ENCODE data around the gene MAGI2. TPM values are rescaled to one million over a fixed set of nuclear protein-coding genes. Genes with fewer than 3 reads are reported as not detected.

MAGI2 gene
- polyA plus RNA-seq, 3 donors, result 0.03 to 0.11 TPM; not detected in 1

GRCh38 chr7:78072201-78072590 is 1381.3 kb downstream of the MAGI2 start:
- TF ChIP-seq, protein P1, sequence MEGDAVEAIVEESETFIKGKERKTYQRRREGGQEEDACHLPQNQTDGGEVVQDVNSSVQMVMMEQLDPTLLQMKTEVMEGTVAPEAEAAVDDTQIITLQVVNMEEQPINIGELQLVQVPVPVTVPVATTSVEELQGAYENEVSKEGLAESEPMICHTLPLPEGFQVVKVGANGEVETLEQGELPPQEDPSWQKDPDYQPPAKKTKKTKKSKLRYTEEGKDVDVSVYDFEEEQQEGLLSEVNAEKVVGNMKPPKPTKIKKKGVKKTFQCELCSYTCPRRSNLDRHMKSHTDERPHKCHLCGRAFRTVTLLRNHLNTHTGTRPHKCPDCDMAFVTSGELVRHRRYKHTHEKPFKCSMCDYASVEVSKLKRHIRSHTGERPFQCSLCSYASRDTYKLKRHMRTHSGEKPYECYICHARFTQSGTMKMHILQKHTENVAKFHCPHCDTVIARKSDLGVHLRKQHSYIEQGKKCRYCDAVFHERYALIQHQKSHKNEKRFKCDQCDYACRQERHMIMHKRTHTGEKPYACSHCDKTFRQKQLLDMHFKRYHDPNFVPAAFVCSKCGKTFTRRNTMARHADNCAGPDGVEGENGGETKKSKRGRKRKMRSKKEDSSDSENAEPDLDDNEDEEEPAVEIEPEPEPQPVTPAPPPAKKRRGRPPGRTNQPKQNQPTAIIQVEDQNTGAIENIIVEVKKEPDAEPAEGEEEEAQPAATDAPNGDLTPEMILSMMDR (IDR thresholded peaks at IDR 0.05), result no peak
- Mint-ChIP-seq H3K4me3 (no peak overlapping the region), H3K9me3 (peaks cover 0 to 3% (median 0%) of the 10 kb centered on the region in 7 donors), H3K4me1 (no peaks in the 10 kb centered on the region), H3K27me3 (ENCODE audit: low read depth in 3 of 3) (peaks cover 0 to 5% (median 0%) of the 10 kb centered on the region in 3 donors), H3K27ac (no peak overlapping the region), H3K36me3 (no peaks in the 10 kb centered on the region)
- Histone ChIP-seq H3K4me2 (replicated peaks; ENCODE audit: extremely low read depth, low read length, poor library complexity, severe bottlenecking) (no peak overlapping the region), H3K4me1 (ENCODE audit: control insufficient read depth in 1 of 2, insufficient read depth in 2 of 2, low read length in 2 of 2) (no peaks in the 10 kb centered on the region), H3K79me2 (ENCODE audit: insufficient read depth, low read length) (no peaks in the 10 kb centered on the region), H3K36me3 (replicated peaks in 1 of 2; ENCODE audit: control insufficient read depth in 1 of 2, insufficient read depth in 2 of 2, low read length in 2 of 2) (no peaks in the 10 kb centered on the region), H3K9ac (ENCODE audit: insufficient read depth, low read length, poor library complexity, severe bottlenecking) (no peak overlapping the region), H2AFZ (ENCODE audit: insufficient read depth, low read depth, low read length, poor library complexity, severe bottlenecking) (no peak overlapping the region), H3K9me3 (replicated peaks in 1 of 2; ENCODE audit: control insufficient read depth in 1 of 2, insufficient read depth in 1 of 2, low read length in 2 of 2) (no peaks in the 10 kb centered on the region), H3K4me3 (replicated peaks in 1 of 3; ENCODE audit: low read depth in 2 of 3, low read length in 3 of 3) (no peak overlapping the region), H3K27me3 (ENCODE audit: control insufficient read depth in 2 of 2, insufficient read depth in 2 of 2, low read length in 2 of 2) (no peaks in the 10 kb centered on the region), H3K27ac (ENCODE audit: low read depth in 1 of 2, low read length in 2 of 2) (no peak overlapping the region), H4K20me1 (ENCODE audit: insufficient read depth, low read length) (no peaks in the 10 kb centered on the region)
- intact Hi-C loops (cut with micrococcal nuclease), result no loop called here
- no peak for DNase-seq

- intact Hi-C loops (cut with micrococcal nuclease), result no loop called here
Measured at GRCh38 chr7:78071491-78072200, 1381.8 kb downstream of the MAGI2 start.

More at GRCh38 chr7:78071491-78072200, 1381.8 kb downstream of the MAGI2 start:
- Histone ChIP-seq H3K79me2 (ENCODE audit: insufficient read depth, low read length) (no peaks in the 10 kb centered on the region), H3K9me3 (replicated peaks in 1 of 2; ENCODE audit: control insufficient read depth in 1 of 2, insufficient read depth in 1 of 2, low read length in 2 of 2) (no peaks in the 10 kb centered on the region), H3K4me3 (replicated peaks in 1 of 3; ENCODE audit: low read depth in 2 of 3, low read length in 3 of 3) (no peak overlapping the region), H3K9ac (ENCODE audit: insufficient read depth, low read length, poor library complexity, severe bottlenecking) (no peak overlapping the region), H3K27me3 (ENCODE audit: control insufficient read depth in 2 of 2, insufficient read depth in 2 of 2, low read length in 2 of 2) (no peaks in the 10 kb centered on the region), H2AFZ (ENCODE audit: insufficient read depth, low read depth, low read length, poor library complexity, severe bottlenecking) (no peak overlapping the region), H3K4me2 (replicated peaks; ENCODE audit: extremely low read depth, low read length, poor library complexity, severe bottlenecking) (no peak overlapping the region), H4K20me1 (ENCODE audit: insufficient read depth, low read length) (no peaks in the 10 kb centered on the region), H3K27ac (ENCODE audit: low read depth in 1 of 2, low read length in 2 of 2) (no peak overlapping the region), H3K4me1 (ENCODE audit: control insufficient read depth in 1 of 2, insufficient read depth in 2 of 2, low read length in 2 of 2) (no peaks in the 10 kb centered on the region), H3K36me3 (replicated peaks in 1 of 2; ENCODE audit: control insufficient read depth in 1 of 2, insufficient read depth in 2 of 2, low read length in 2 of 2) (no peaks in the 10 kb centered on the region)
- H3K27me3 Mint-ChIP-seq (ENCODE audit: low read depth in 3 of 3), result peaks cover 0 to 5% (median 0%) of the 10 kb centered on the region in 3 donors
- H3K27ac Mint-ChIP-seq, result no peak overlapping the region
- DNase-seq, result no peak
- H3K4me1 Mint-ChIP-seq, result no peaks in the 10 kb centered on the region
- 98% methylated on average over 6 of the region's 13 CpGs for WGBS (ENCODE audit: insufficient coverage)
- TF ChIP-seq, protein P1 (IDR thresholded peaks at IDR 0.05), result no peak
- no peak overlapping the region for H3K4me3 Mint-ChIP-seq
- H3K36me3 Mint-ChIP-seq, result no peaks in the 10 kb centered on the region
- H3K9me3 Mint-ChIP-seq, result peaks cover 0 to 3% (median 0%) of the 10 kb centered on the region in 7 donors

Data from CD14-positive monocyte (primary cell).